Liver (tissue), 9 donors: ENCODE measurements around the gene AP3M1. TPM values are rescaled to one million over a fixed set of nuclear protein-coding genes. Genes with fewer than 3 reads are reported as not detected.

ENCODE experiments used
- DNase-seq: peaks from one replicate; pipeline ENCODE4 v3.0.0-alpha.2; 2017; ENCODE audit warnings: low spot score
- H3K27ac ChIP-seq, 2 donors: one replicate each; pipeline ENCODE4 v1.7.0; 2013; ENCODE audit warnings: inconsistent platforms in 2 of 2, low read length in 2 of 2, control low read depth in 1 of 2, low read depth in 1 of 2, mild to moderate bottlenecking in 1 of 2
- H3K27me3 ChIP-seq, 4 donors: one replicate each; pipeline versions ENCODE4 v1.6.1 to v1.7.0; 2013; ENCODE audit warnings: low read length in 3 of 4, inconsistent platforms in 1 of 4, mild to moderate bottlenecking in 1 of 4, moderate library complexity in 1 of 4; ENCODE audit not compliant: control insufficient read depth in 4 of 4, insufficient read depth in 4 of 4
- H3K36me3 ChIP-seq, 4 donors: one replicate each; pipeline versions ENCODE4 v1.6.1 to v1.7.0; 2013; ENCODE audit warnings: low read length in 3 of 4, mild to moderate bottlenecking in 3 of 4, low read depth in 1 of 4, moderate library complexity in 1 of 4; ENCODE audit not compliant: control insufficient read depth in 4 of 4, insufficient read depth in 3 of 4
- H3K4me1 ChIP-seq, 4 donors: one replicate each; pipeline versions ENCODE4 v1.6.1 to v1.7.0; 2013; ENCODE audit warnings: low read length in 3 of 4, mild to moderate bottlenecking in 3 of 4, moderate library complexity in 1 of 4; ENCODE audit not compliant: control insufficient read depth in 4 of 4, insufficient read depth in 4 of 4
- H3K4me3 ChIP-seq, 3 donors: one replicate each; pipeline versions ENCODE4 v1.6.1 to v1.7.0; 2013; ENCODE audit warnings: low read length in 3 of 3, control low read depth in 1 of 3, low read depth in 1 of 3, mild to moderate bottlenecking in 1 of 3
- H3K9ac ChIP-seq, 2 donors: one replicate each; pipeline ENCODE4 v1.7.0; 2013; ENCODE audit warnings: low read length in 2 of 2, mild to moderate bottlenecking in 2 of 2, moderate library complexity in 2 of 2, control low read depth in 1 of 2, low read depth in 1 of 2
- H3K9me3 ChIP-seq, 4 donors: one replicate each; pipeline versions ENCODE4 v1.6.1 to v1.7.0; 2013; ENCODE audit warnings: low read length in 3 of 4; ENCODE audit not compliant: control insufficient read depth in 4 of 4
- EGR1 ChIP-seq, 2 donors: IDR thresholded peaks; 2 replicates each; pipeline ENCODE4 v1.6.1; 2016 to 2018; ENCODE audit warnings: antibody characterized with exemption in 2 of 2, low read depth in 2 of 2
- FOXA1 ChIP-seq: IDR thresholded peaks from 2 replicates; pipeline ENCODE4 v1.6.1; 2016; ENCODE audit warnings: antibody characterized with exemption
- FOXA2 ChIP-seq: IDR thresholded peaks from 2 replicates; pipeline ENCODE4 v1.6.1; 2016; ENCODE audit warnings: antibody characterized with exemption
- HNF4A ChIP-seq, 2 donors: conservative IDR thresholded peaks; 2 replicates each; pipeline ENCODE4 v1.6.1; 2016; ENCODE audit warnings: antibody characterized with exemption in 2 of 2, mild to moderate bottlenecking in 2 of 2
- HNF4G ChIP-seq: IDR thresholded peaks from 2 replicates; pipeline ENCODE4 v1.6.1; 2016; ENCODE audit warnings: antibody characterized with exemption
- NR2F2 ChIP-seq: IDR thresholded peaks from 2 replicates; pipeline ENCODE4 v1.6.1; 2016; ENCODE audit warnings: antibody characterized with exemption
- RAD21 ChIP-seq, 2 donors: IDR thresholded peaks; 2 replicates each; pipeline ENCODE4 v1.6.1; 2016; ENCODE audit warnings: antibody characterized with exemption in 2 of 2, mild to moderate bottlenecking in 2 of 2
- RXRA ChIP-seq, 2 donors: IDR thresholded peaks; 2 replicates each; pipeline ENCODE4 v1.6.1; 2017 to 2018; ENCODE audit warnings: antibody characterized with exemption in 2 of 2, mild to moderate bottlenecking in 1 of 2
- SP1 ChIP-seq: IDR thresholded peaks from 2 replicates; pipeline ENCODE4 v1.6.1; 2018; ENCODE audit warnings: antibody characterized with exemption, mild to moderate bottlenecking
- WGBS: extraction: QIAGEN DNeasy Blood & Tissue Kit; methylation state at CpG from one replicate; pipeline ENCODE4 v1.1.7; 2013; 5-methylcytosine and 5-hydroxymethylcytosine counted together
- polyA plus RNA-seq, 2 donors: library from polyadenylated mRNA; stranded (reverse) in 1 of 2; unstranded in 1 of 2; fragments of 200-250 nt in 1 of 2; fragments of >200 nt in 1 of 2; fragmentation: Nextera tagmentation in 1 of 2; extraction: Ambion mirVana in 1 of 2; gene quantifications; one replicate each; pipeline versions ENCODE4 v1.2.1 to v1.2.3, GENCODE V29; 2013 to 2015
- total RNA-seq, 2 donors: library from RNA; depleted of rRNA; stranded (reverse); fragments of >200 nt; gene quantifications; one replicate each; pipeline ENCODE4 v1.2.3, GENCODE V29; 2014
- TF ChIP-seq, protein P1 (sequence below): IDR thresholded peaks from 2 replicates; pipeline ENCODE4 v1.6.1; 2016; ENCODE audit warnings: antibody characterized with exemption
- TF ChIP-seq, protein P2 (sequence below): IDR thresholded peaks from 2 replicates; pipeline ENCODE4 v1.6.1; 2016; ENCODE audit warnings: antibody characterized with exemption
- TF ChIP-seq, protein P3 (sequence below): IDR thresholded peaks from 2 replicates; pipeline ENCODE4 v1.6.1; 2016; ENCODE audit warnings: antibody characterized with exemption
- TF ChIP-seq, protein P4 (sequence below): IDR thresholded peaks from 2 replicates; pipeline ENCODE4 v1.6.1; 2016; ENCODE audit warnings: antibody characterized with exemption, mild to moderate bottlenecking
- donor health status: healthy.
- donor health status: healthy.
- donor health status: healthy.
- donor health status: healthy.
- donor health status: healthy.

The AP3M1 gene
- total and polyA plus RNA-seq, 4 donors = 7.5 to 24.8 (median 16.6) TPM

DNA sequence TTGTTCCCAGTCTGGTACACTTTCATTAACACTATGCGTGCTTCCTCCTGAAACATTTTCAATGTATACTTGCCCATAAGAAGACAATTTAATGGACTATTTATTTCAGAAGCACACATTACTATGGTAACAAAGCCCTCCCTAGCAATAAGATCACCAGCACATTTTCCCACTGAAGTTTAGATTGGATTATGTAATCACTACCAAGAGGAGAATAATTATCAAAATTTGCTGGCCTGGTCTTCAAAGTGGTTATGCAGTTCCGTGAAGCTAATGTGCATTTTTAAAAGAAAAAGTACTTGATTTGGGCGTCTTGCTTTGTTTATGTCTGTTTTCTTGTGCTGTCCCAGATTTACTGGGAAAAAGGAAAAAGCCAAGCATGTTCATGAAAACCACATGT is 61.9 kb downstream of the AP3M1 start:
- Histone ChIP-seq H3K27ac (no peak overlapping the region), H3K36me3 (peaks cover 0 to 11% (median 9%) of the 10 kb centered on the region in 4 donors), H3K9ac (no peak overlapping the region), H3K4me3 (no peak overlapping the region), H3K4me1 (peaks cover 0 to 1% (median 0%) of the 10 kb centered on the region in 4 donors), H3K27me3 (no peaks in the 10 kb centered on the region), H3K9me3 (no peaks in the 10 kb centered on the region)
- no peak for DNase-seq
- 75% methylated on average over 3 of the region's 3 CpGs for WGBS
- TF ChIP-seq FOXA1 (no peak), HNF4G (no peak), NR2F2 (no peak), SP1 (no peak)
- TF ChIP-seq, protein P1, sequence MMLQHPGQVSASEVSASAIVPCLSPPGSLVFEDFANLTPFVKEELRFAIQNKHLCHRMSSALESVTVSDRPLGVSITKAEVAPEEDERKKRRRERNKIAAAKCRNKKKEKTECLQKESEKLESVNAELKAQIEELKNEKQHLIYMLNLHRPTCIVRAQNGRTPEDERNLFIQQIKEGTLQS = no peak

DNA sequence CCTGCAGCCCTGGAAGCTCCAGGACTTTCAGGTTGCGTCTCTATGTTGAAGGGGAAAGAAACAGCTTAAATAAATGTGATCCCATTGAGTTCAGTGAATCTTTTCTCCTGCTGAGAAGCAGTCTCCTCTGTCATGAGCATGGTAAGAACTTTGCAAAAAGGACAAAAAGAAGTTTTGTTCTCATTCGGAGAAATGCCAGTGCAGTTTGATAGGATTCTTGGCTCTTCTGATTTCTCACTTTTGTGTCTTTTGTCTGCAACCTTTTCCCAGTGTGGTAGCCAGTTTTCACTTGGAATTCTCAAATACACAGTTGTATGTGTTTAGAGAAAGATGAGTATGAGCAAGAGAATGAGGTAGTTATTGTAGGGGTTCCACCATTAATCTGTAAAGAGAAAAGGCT is 64.3 kb downstream of the AP3M1 start:
- Histone ChIP-seq H3K27me3 (no peaks in the 10 kb centered on the region), H3K9me3 (no peaks in the 10 kb centered on the region), H3K27ac (no peak overlapping the region), H3K4me1 (peaks cover 4 to 17% (median 13%) of the 10 kb centered on the region in 4 donors), H3K4me3 (no peak overlapping the region), H3K9ac (no peak overlapping the region), H3K36me3 (peaks cover 0 to 11% (median 7%) of the 10 kb centered on the region in 4 donors)
- DNase-seq = no peak
- no peak for TF ChIP-seq RAD21 (IDR thresholded peaks at IDR 0.05)
- 94% methylated on average over 2 of the region's 2 CpGs for WGBS

DNA sequence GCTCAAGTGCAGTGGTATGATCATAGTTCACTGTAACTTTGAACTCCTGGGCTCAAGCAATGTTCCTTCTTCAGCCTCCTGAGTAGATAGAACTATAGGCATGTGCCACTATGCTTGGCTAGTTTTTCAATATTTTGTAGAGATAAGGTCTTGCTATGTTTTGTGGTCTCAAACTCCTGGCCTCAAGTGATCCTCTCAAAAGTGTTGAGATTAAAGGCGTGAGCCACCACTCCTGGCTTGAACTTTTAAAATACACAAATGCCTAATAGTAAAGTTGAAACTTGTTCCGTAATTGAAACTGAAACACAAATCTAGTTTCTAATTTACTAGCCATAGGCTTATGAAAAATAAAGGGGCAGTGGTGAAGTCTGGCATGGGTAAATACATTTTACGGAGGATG is 65.7 kb downstream of the AP3M1 start:
- no peak for DNase-seq
- Histone ChIP-seq H3K27ac (no peak overlapping the region), H3K4me3 (no peak overlapping the region), H3K4me1 (peaks cover 4 to 22% (median 17%) of the 10 kb centered on the region in 4 donors), H3K9ac (no peak overlapping the region), H3K36me3 (peaks cover 0 to 7% (median 2%) of the 10 kb centered on the region in 4 donors), H3K27me3 (no peaks in the 10 kb centered on the region), H3K9me3 (no peaks in the 10 kb centered on the region)
- WGBS = 87% methylated on average over 3 of the region's 3 CpGs
- no peak for TF ChIP-seq EGR1 (IDR thresholded peaks at IDR 0.05; ENCODE audit: low read depth in 2 of 2)
- TF ChIP-seq, protein P2, sequence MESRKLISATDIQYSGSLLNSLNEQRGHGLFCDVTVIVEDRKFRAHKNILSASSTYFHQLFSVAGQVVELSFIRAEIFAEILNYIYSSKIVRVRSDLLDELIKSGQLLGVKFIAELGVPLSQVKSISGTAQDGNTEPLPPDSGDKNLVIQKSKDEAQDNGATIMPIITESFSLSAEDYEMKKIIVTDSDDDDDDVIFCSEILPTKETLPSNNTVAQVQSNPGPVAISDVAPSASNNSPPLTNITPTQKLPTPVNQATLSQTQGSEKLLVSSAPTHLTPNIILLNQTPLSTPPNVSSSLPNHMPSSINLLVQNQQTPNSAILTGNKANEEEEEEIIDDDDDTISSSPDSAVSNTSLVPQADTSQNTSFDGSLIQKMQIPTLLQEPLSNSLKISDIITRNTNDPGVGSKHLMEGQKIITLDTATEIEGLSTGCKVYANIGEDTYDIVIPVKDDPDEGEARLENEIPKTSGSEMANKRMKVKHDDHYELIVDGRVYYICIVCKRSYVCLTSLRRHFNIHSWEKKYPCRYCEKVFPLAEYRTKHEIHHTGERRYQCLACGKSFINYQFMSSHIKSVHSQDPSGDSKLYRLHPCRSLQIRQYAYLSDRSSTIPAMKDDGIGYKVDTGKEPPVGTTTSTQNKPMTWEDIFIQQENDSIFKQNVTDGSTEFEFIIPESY = no peak
- TF ChIP-seq, protein P3, sequence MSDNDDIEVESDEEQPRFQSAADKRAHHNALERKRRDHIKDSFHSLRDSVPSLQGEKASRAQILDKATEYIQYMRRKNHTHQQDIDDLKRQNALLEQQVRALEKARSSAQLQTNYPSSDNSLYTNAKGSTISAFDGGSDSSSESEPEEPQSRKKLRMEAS = no peak
- TF ChIP-seq, protein P1 = no peak

DNA sequence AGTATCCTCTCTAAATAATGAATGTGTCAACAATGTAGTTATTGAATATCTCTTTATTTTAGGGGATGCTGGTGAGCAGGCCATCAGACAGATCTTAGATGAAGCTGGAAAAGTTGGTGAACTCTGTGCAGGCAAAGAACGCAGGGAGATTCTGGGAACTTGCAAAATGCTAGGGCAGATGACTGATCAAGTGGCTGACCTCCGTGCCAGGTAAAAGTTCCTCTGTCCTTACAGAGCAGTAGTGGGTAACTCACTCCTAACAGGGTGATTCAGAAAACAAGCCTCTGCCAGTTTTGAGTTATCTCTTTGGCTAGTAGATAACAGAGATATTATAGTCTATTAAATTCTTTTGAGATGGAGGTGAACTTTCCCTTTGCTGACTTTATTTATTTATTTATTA is 67.3 kb downstream of the AP3M1 start:
- H3K4me1 ChIP-seq = peaks cover 4 to 22% (median 17%) of the 10 kb centered on the region in 4 donors
- H3K9me3 ChIP-seq = no peaks in the 10 kb centered on the region
- peaks cover 0 to 4% (median 0%) of the 10 kb centered on the region in 4 donors for H3K36me3 ChIP-seq
- 44% methylated on average over 2 of the region's 2 CpGs for WGBS
- H3K27me3 ChIP-seq = no peaks in the 10 kb centered on the region
- no peak overlapping the region for H3K4me3 ChIP-seq
- H3K27ac ChIP-seq = peak overlapping the region; percentile 60 to 73
- H3K9ac ChIP-seq = no peak overlapping the region
- no peak for DNase-seq
- no peak for TF ChIP-seq NR2F2
- TF ChIP-seq, protein P3 = no peak
- TF ChIP-seq RXRA (IDR thresholded peaks at IDR 0.05) = peak; percentile 92
- no peak for TF ChIP-seq FOXA2
- no peak for TF ChIP-seq FOXA1
- TF ChIP-seq SP1 = peak; percentile 85
- TF ChIP-seq, protein P2 = no peak
- TF ChIP-seq, protein P1 = no peak
- TF ChIP-seq, protein P4, sequence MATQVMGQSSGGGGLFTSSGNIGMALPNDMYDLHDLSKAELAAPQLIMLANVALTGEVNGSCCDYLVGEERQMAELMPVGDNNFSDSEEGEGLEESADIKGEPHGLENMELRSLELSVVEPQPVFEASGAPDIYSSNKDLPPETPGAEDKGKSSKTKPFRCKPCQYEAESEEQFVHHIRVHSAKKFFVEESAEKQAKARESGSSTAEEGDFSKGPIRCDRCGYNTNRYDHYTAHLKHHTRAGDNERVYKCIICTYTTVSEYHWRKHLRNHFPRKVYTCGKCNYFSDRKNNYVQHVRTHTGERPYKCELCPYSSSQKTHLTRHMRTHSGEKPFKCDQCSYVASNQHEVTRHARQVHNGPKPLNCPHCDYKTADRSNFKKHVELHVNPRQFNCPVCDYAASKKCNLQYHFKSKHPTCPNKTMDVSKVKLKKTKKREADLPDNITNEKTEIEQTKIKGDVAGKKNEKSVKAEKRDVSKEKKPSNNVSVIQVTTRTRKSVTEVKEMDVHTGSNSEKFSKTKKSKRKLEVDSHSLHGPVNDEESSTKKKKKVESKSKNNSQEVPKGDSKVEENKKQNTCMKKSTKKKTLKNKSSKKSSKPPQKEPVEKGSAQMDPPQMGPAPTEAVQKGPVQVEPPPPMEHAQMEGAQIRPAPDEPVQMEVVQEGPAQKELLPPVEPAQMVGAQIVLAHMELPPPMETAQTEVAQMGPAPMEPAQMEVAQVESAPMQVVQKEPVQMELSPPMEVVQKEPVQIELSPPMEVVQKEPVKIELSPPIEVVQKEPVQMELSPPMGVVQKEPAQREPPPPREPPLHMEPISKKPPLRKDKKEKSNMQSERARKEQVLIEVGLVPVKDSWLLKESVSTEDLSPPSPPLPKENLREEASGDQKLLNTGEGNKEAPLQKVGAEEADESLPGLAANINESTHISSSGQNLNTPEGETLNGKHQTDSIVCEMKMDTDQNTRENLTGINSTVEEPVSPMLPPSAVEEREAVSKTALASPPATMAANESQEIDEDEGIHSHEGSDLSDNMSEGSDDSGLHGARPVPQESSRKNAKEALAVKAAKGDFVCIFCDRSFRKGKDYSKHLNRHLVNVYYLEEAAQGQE = peak; percentile 39
- peak; percentile 13 for TF ChIP-seq HNF4G
- peak; percentile 45 to 71 for TF ChIP-seq HNF4A (conservative IDR thresholded peaks at IDR 0.05)
